GM12801 (cell line): Measurements from ENCODE around the gene STN1.

Source experiments
- CTCF ChIP-seq: IDR thresholded peaks from one replicate; pipeline ENCODE4 v1.5.1; 2011; ENCODE audit warnings: control low read depth; ENCODE audit not compliant: insufficient read length; ENCODE audit errors: extremely low read depth

STN1 gene

GRCh38 chr10:103921248-103921647 lies 3.3 kb upstream of the STN1 start:
- no peak for TF ChIP-seq CTCF

GRCh38 chr10:103919648-103920025 lies 1.7 kb upstream of the STN1 start:
- TF ChIP-seq CTCF = no peak

- no peak for TF ChIP-seq CTCF
Observed at GRCh38 chr10:103917302-103918052, 507 bp downstream of the STN1 start.

DNA sequence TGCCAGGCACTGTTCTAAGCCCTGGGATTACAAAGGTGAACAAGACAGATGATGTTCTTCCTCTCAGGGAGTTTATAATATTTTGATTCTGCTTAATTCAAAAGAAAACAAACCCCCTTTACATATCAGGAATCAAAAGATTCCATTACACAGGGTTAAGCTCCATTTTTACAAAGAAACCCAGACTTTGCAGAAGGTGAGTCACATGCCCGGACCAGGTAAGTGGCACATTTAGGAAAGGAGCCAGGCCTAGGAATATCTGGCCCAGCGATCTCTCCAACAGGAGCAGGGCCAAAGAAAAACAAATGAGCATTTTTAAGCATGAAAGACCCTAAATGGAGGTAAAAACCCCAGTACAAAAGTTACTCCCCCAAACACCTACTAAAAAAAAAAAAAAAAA lies 1.1 kb downstream of the STN1 start:
- no peak for TF ChIP-seq CTCF

- TF ChIP-seq CTCF = no peak
Observed at GRCh38 chr10:103916254-103916653, 1.7 kb downstream of the STN1 start.

DNA sequence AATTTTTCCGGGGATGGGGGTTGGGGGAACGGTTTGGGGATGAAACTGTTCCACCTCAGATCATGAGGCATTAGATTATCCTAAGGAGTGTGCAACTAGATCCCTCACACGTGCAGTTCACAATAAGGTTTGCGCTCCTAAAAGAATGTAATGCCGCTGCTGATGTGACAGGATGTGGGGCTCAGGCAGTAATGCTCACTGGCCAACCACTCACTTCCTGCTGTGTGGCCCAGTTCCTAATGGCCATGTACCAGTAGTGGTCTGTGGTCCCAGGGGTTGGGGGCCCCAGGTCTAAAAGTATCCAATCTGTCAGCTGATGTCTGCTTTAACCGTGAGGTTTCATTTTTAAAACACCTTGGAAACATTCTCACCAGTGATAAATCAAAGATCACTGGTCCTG lies 2.2 kb downstream of the STN1 start:
- no peak for TF ChIP-seq CTCF

GRCh38 chr10:103912759-103913158 lies 5.2 kb downstream of the STN1 start:
- no peak for TF ChIP-seq CTCF
